Heart right ventricle (tissue), 16 donors: ENCODE data around the gene MYO10. TPM values are rescaled to one million over a fixed set of nuclear protein-coding genes. Genes with fewer than 3 reads are reported as not detected.

Experiments used
- ATAC-seq, 8 donors: fragments of 200-7000 bp; cut with Tn5 transposase; one replicate each; pipeline ENCODE4 v1.9.1; 2020; ENCODE audit warnings: mild to moderate bottlenecking in 8 of 8, moderate library complexity in 8 of 8, moderate number of reproducible peaks in 1 of 8
- DNase-seq, 2 donors: peaks; one replicate each; pipeline ENCODE4 v3.0.0-alpha.2; 2020
- H3K27ac ChIP-seq, 10 donors: fragments of 200-600 bp; sonication (generic) in 2 of 10; one replicate each; pipeline versions ENCODE4 v1.5.0 to v1.8.0; 2020 to 2022; ENCODE audit warnings: mild to moderate bottlenecking in 3 of 10
- H3K27me3 ChIP-seq, 7 donors: fragments of 200-600 bp; one replicate each; pipeline ENCODE4 v1.8.0; 2021 to 2022; ENCODE audit warnings: mild to moderate bottlenecking in 2 of 7
- H3K36me3 ChIP-seq, 9 donors: fragments of 200-600 bp; sonication (generic) in 1 of 9; one replicate each; pipeline versions ENCODE4 v1.5.0 to v1.8.0; 2020 to 2022; ENCODE audit warnings: mild to moderate bottlenecking in 2 of 9
- H3K4me1 ChIP-seq, 9 donors: fragments of 200-600 bp; sonication (generic) in 1 of 9; one replicate each; pipeline versions ENCODE4 v1.5.0 to v1.8.0; 2020 to 2022; ENCODE audit warnings: mild to moderate bottlenecking in 4 of 9
- H3K4me3 ChIP-seq, 10 donors: fragments of 200-600 bp; sonication (generic) in 2 of 10; one replicate each; pipeline versions ENCODE4 v1.5.0 to v1.8.0; 2020 to 2022; ENCODE audit warnings: mild to moderate bottlenecking in 7 of 10, moderate library complexity in 2 of 10
- H3K9me3 ChIP-seq, 11 donors: fragments of 200-600 bp in 10 of 11; sonication (generic) in 2 of 11; one replicate each; pipeline versions ENCODE4 v1.5.0 to v1.8.0; 2013 to 2022; ENCODE audit warnings: mild to moderate bottlenecking in 2 of 11, control low read depth in 1 of 11, moderate library complexity in 1 of 11
- WGBS, 2 donors: extraction: QIAGEN DNeasy Blood & Tissue Kit; methylation state at CpG; one replicate each; pipeline ENCODE4 v1.1.7; 2013; ENCODE audit warnings: inconsistent platforms in 1 of 2; 5-methylcytosine and 5-hydroxymethylcytosine counted together
- intact Hi-C, 10 donors: fragments of 100-400 bp; cut with DNase I; formaldehyde crosslinking; loops; one replicate each; pipeline versions ENCODE4 v1.11.1 to v1.14.2; 2022
- polyA plus RNA-seq, 2 donors: library from polyadenylated mRNA; stranded (reverse); fragments of 200-250 nt; gene quantifications; one replicate each; pipeline ENCODE4 v1.2.3, GENCODE V29; 2013
- total RNA-seq, 10 donors: library from RNA; stranded (reverse); fragmentation: NEBNext Ultra II Directional in 3 of 10; extraction: Animal tissue kit (Norgen Biotek cat#: 25700) in 3 of 10; gene quantifications; one replicate each; pipeline versions ENCODE4 v1.2.1 to v1.2.4, GENCODE V29; 2021 to 2023
- TF ChIP-seq, protein P1 (sequence below), 9 donors: fragments of 200-600 bp; sonication (generic) in 2 of 9; IDR thresholded peaks; one replicate each; pipeline versions ENCODE4 v1.5.0 to v1.8.0; 2021 to 2022; ENCODE audit warnings: antibody characterized with exemption in 9 of 9, mild to moderate bottlenecking in 5 of 9, moderate library complexity in 1 of 9
- donor health status: Arrhythmogenic right ventricular cardiomyopathy.
- donor health status: ischemic (EF 13 %, LVEDD 7.1; RV severe dilation, severe dysfunction).
- donor health status: healthy with polysubstance abuse.
- donor health status: DM: no; HTN: yes; CAD: no.
- donor health status: DM: no; HTN: no; CAD: no.
- donor health status: ischemic (EF 25% LVEDD 6.9; RV normal size, moderate dysfunction).
- donor health status: ischemic (EF 25% LVEDD 5.7; RV mildly dilated, moderate dysfunction).
- donor health status: healthy.
- donor health status: DM: yes; HTN: yes; CAD: no.
- donor health status: Ischemic cardiomyopathy.
- donor health status: ischemic (EF 35%, LVEDD 5.7; RV mildly dilated, moderate dysfunction).
- donor health status: nonischemic (EF 11% LVEDD 7.7; RV severe dilation, severe dysfunction).
- donor health status: DM: yes; HTN: yes; CAD: no.
- donor health status: PGD.
- donor health status: ischemic (EF 29% LVEDD 5.4; RV normal size, mild dysfunction).
- donor health status: nonischemic (EF 23%, LVEDD 6.1; RV moderate dilation, normal function).

The MYO10 gene
- total and polyA plus RNA-seq, 12 donors, result 1.2 to 8.2 (median 4.6) TPM

DNA sequence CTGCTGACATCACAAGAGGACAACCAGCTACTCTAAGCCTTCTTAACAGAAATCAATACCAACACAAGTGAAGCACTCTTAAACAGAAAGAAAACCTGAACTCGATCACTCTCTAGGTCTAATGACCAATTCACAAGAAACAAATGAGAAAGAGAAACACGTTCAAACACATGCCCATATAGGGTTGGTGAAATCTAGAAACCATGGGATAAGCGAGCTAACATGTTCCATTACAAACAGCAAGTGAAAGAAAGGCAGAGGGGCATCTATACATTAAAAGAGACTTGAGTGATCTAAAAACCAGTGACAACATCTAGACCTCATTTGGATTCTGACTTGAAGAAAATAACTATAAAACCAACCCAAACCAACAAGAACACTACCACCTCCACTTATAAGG is 244.4 kb downstream of the MYO10 start:
- Histone ChIP-seq H3K27me3 (no peaks in the 10 kb centered on the region), H3K36me3 (peaks cover 0 to 58% (median 0%) of the 10 kb centered on the region in 9 donors), H3K4me1 (no peaks in the 10 kb centered on the region), H3K4me3 (no peak overlapping the region), H3K9me3 (no peaks in the 10 kb centered on the region), H3K27ac (no peak overlapping the region)
- ATAC-seq, result no peak
- TF ChIP-seq, protein P1, sequence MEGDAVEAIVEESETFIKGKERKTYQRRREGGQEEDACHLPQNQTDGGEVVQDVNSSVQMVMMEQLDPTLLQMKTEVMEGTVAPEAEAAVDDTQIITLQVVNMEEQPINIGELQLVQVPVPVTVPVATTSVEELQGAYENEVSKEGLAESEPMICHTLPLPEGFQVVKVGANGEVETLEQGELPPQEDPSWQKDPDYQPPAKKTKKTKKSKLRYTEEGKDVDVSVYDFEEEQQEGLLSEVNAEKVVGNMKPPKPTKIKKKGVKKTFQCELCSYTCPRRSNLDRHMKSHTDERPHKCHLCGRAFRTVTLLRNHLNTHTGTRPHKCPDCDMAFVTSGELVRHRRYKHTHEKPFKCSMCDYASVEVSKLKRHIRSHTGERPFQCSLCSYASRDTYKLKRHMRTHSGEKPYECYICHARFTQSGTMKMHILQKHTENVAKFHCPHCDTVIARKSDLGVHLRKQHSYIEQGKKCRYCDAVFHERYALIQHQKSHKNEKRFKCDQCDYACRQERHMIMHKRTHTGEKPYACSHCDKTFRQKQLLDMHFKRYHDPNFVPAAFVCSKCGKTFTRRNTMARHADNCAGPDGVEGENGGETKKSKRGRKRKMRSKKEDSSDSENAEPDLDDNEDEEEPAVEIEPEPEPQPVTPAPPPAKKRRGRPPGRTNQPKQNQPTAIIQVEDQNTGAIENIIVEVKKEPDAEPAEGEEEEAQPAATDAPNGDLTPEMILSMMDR (IDR thresholded peaks at IDR 0.05), result no peak
- no peak for DNase-seq
- intact Hi-C loops, result loop anchor here in 2 of 10 donors (10.0 kb wide), 1 partner anchor 503 kb away; no protein-coding TSS in a partner anchor
- WGBS, 2 donors, result 87 to 92% methylated on average over 3 of the region's 3 CpGs

DNA sequence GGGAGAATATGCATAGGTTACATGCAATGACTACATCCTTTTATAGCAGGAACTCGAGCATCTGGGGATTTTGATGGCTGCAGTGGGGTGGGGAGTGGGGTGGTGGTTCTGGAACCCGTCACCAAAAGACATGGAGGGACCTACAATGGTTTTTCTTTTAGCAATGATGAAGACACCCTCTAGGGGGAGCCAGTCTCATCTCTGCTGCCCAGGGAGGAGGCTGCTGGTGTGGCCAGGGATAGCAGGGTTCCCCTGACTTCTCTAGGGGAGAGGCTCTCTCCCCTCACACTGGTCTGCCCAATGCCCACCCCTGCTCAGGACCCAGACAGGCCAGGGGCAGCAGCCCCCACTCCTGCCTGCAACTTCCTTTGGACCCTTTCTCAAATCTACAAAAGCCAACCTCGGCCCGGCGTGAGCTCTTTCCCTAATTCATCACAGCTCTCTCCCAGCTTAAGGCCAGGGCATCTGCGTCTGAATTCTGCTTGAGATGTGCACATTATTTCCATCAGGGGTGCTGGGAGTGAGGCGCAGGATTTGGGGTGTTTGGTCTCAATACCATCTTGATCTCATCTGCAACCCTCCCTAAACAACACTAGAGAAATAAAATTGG is 245.7 kb downstream of the MYO10 start:
- Histone ChIP-seq H3K4me1 (no peaks in the 10 kb centered on the region), H3K36me3 (peaks cover 0 to 69% (median 0%) of the 10 kb centered on the region in 9 donors), H3K27ac (no peak overlapping the region), H3K9me3 (no peaks in the 10 kb centered on the region), H3K4me3 (no peak overlapping the region), H3K27me3 (no peaks in the 10 kb centered on the region)
- ATAC-seq (peak in 6 of 8 donors; percentile 37 to 63 (median 44)), DNase-seq (peak in 1 of 2 donors; percentile 29)
- intact Hi-C loops, result loop anchor here in 2 of 10 donors (10.0 kb wide), 1 partner anchor 504 kb away; no protein-coding TSS in a partner anchor
- 73 to 78% methylated on average over 7 of the region's 7 CpGs for WGBS, 2 donors
- TF ChIP-seq, protein P1 (IDR thresholded peaks at IDR 0.05), result peak in 8 of 9 donors; percentile 10 to 65 (median 56)

DNA sequence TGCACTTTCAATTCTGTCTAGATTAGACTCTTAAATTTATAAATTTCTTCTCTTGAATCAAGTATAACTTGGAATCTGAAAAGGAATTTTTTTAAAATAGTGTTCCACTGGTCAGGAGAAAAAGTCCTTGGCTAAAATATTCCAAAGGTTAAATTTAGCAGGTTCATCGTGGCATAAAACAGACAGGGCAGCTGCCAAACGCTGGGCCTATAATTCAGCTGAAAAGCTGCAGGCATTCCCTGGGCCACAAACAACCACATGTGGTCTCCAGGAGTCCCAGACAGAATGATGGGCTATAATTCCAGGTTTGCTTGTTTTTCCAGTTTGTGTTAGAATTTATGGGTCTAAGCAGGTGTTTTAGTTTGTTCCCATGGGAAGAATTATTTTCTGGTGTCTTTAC is 248.2 kb downstream of the MYO10 start:
- no peaks in the 10 kb centered on the region for H3K9me3 ChIP-seq
- H3K36me3 ChIP-seq, result peaks cover 0 to 73% (median 4%) of the 10 kb centered on the region in 9 donors
- ATAC-seq (peak in 2 of 8 donors; percentile 21 to 41), DNase-seq (no peak)
- peak overlapping the region in 2 of 10 donors; percentile 2 to 50 for H3K27ac ChIP-seq
- H3K4me3 ChIP-seq, result no peak overlapping the region
- no peaks in the 10 kb centered on the region for H3K4me1 ChIP-seq
- TF ChIP-seq, protein P1 (IDR thresholded peaks at IDR 0.05), result no peak
- WGBS, 2 donors, result 47 to 52% methylated on average over 2 of the region's 2 CpGs
- intact Hi-C loops, result loop anchor here in 2 of 10 donors (10.0 kb wide), 2 partner anchors 507 to 517 kb away; no protein-coding TSS in a partner anchor
- no peaks in the 10 kb centered on the region for H3K27me3 ChIP-seq

DNA sequence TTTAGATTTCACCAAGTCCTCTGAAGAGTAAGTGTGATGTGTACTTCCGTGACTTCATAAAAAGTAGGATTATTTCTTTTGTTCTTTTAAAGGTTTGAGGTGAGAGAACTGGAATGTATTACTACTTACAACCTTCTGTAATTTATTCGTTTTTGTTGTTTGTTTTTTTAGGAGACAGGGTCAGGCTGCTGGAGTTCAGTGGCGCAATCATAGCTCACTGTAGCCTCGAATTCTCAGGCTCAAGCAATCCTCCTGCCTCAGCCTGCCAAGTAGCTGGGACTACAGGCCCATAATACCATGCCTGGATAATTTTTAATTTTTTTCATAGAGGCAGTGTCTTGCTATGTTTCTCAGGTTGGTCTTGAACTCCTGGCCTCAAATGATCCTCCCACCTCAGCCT is 251.0 kb downstream of the MYO10 start:
- no peak overlapping the region for H3K27ac ChIP-seq
- intact Hi-C loops, result loop anchor here in 2 of 10 donors (10.0 kb wide), 2 partner anchors 510 to 520 kb away; no protein-coding TSS in a partner anchor
- no peaks in the 10 kb centered on the region for H3K27me3 ChIP-seq
- no peaks in the 10 kb centered on the region for H3K4me1 ChIP-seq
- DNase-seq, result no peak
- H3K4me3 ChIP-seq, result no peak overlapping the region
- no peak for ATAC-seq
- H3K9me3 ChIP-seq, result no peaks in the 10 kb centered on the region
- WGBS, 2 donors, result 91 to 94% methylated on average over 4 of the region's 4 CpGs
- peaks cover 0 to 93% (median 4%) of the 10 kb centered on the region in 9 donors for H3K36me3 ChIP-seq
- TF ChIP-seq, protein P1 (IDR thresholded peaks at IDR 0.05), result no peak
